Loucy (cell line): ENCODE measurements around the gene WEE2.

ENCODE experiments used
- EZH2phosphoT487 ChIP-seq: fragments of 200-600 bp; IDR thresholded peaks from 2 replicates; pipeline ENCODE4 v1.6.1; 2018; ENCODE audit warnings: antibody characterized with exemption, mild to moderate bottlenecking, moderate library complexity, borderline replicate concordance
- TF ChIP-seq, protein P1 (sequence below): fragments of 200-600 bp; sonication (generic); conservative IDR thresholded peaks from 2 replicates; pipeline ENCODE4 v1.5.1; 2014; ENCODE audit warnings: mild to moderate bottlenecking, antibody characterized with exemption, low read length

DNA sequence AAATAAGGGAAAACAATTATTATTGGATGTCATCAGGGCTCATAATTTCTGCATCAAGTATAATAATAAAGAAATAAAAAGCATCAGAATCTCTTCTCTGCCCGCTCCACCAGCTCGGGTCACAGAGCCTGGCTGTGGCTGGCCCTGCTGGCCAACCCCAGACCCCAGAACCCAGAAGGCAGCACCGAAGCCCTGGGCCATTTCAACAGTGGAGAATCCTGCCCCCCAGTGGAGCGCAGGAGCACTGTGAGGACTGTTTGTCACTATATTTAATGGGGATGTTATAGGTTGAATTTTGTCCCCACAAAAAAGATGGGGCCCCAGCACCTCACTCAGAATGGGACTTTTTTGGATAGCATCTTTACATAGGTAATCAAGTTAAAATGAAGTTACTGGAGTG lies 33.5 kb upstream of the WEE2 start:
- TF ChIP-seq, protein P1, sequence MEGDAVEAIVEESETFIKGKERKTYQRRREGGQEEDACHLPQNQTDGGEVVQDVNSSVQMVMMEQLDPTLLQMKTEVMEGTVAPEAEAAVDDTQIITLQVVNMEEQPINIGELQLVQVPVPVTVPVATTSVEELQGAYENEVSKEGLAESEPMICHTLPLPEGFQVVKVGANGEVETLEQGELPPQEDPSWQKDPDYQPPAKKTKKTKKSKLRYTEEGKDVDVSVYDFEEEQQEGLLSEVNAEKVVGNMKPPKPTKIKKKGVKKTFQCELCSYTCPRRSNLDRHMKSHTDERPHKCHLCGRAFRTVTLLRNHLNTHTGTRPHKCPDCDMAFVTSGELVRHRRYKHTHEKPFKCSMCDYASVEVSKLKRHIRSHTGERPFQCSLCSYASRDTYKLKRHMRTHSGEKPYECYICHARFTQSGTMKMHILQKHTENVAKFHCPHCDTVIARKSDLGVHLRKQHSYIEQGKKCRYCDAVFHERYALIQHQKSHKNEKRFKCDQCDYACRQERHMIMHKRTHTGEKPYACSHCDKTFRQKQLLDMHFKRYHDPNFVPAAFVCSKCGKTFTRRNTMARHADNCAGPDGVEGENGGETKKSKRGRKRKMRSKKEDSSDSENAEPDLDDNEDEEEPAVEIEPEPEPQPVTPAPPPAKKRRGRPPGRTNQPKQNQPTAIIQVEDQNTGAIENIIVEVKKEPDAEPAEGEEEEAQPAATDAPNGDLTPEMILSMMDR = peak; percentile 75
- no peak for TF ChIP-seq EZH2phosphoT487
